Breast epithelium (tissue), 3 donors: Measurements from ENCODE around the gene COL8A1.

Source experiments
- POLR2A ChIP-seq: fragments of 450-650 bp; IDR thresholded peaks from one replicate; pipeline ENCODE4 v1.6.1; 2016; ENCODE audit warnings: antibody characterized with exemption, mild to moderate bottlenecking, moderate library complexity
- TF ChIP-seq, protein P1 (sequence below), 3 donors: fragments of 450-650 bp; IDR thresholded peaks; one replicate each; pipeline ENCODE4 v1.5.1; 2016 to 2017; ENCODE audit warnings: antibody characterized with exemption in 3 of 3, mild to moderate bottlenecking in 3 of 3, moderate library complexity in 3 of 3

DNA sequence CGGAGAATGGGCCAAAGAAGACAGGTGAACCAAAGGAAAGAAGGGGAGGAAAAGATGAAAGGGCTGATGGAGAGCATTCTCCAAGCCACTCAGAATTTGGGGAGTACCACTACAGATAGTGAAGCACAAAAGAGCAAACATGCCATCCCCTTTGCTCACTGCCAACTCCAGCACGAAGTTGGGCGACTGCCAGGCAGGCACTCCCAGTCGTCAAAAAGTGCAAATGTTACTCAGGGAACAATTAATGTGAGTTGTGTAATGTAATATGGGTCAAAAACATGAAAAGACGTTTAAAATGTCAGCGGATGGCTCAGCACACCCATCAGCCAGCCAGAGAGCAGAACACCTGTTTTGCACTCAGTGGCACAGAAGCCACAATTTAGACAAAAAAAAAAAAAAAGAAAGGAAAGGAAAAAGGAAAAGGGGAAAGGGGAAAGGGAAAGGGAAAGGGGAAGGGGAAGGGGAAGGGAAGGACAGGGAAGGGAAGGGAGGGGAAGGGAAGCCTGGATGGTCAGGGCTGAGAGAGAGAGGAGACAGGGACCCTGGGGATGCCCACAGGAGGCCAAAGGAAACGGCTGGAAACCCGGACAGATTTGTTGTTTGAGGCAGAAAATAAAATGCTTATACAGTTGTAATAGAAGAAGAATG lies 82.7 kb downstream of the COL8A1 start:
- TF ChIP-seq, protein P1, sequence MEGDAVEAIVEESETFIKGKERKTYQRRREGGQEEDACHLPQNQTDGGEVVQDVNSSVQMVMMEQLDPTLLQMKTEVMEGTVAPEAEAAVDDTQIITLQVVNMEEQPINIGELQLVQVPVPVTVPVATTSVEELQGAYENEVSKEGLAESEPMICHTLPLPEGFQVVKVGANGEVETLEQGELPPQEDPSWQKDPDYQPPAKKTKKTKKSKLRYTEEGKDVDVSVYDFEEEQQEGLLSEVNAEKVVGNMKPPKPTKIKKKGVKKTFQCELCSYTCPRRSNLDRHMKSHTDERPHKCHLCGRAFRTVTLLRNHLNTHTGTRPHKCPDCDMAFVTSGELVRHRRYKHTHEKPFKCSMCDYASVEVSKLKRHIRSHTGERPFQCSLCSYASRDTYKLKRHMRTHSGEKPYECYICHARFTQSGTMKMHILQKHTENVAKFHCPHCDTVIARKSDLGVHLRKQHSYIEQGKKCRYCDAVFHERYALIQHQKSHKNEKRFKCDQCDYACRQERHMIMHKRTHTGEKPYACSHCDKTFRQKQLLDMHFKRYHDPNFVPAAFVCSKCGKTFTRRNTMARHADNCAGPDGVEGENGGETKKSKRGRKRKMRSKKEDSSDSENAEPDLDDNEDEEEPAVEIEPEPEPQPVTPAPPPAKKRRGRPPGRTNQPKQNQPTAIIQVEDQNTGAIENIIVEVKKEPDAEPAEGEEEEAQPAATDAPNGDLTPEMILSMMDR (IDR thresholded peaks at IDR 0.05), result no peak
- TF ChIP-seq POLR2A, result no peak
